Mesodermal cell (in vitro differentiated cells): ENCODE data around the gene ADGRV1.
"Not testable (repeated sequence)": the region's sequence is repeated elsewhere in the genome, so short reads cannot be mapped to it uniquely, and the experiment has no call there.

Source experiments
- H3K27ac ChIP-seq: 2 replicates; pipeline ENCODE4 v1.7.0; 2013; ENCODE audit warnings: mild to moderate bottlenecking, low read depth, low read length, moderate library complexity; ENCODE audit not compliant: severe bottlenecking
- H3K36me3 ChIP-seq: 2 replicates; pipeline ENCODE4 v1.7.1; 2013; ENCODE audit warnings: mild to moderate bottlenecking, low read length, moderate library complexity; ENCODE audit not compliant: control insufficient read depth, insufficient read depth
- H3K4me1 ChIP-seq: one replicate; pipeline ENCODE4 v1.7.1; 2013; ENCODE audit warnings: mild to moderate bottlenecking, low read length; ENCODE audit not compliant: insufficient read depth, control insufficient read depth, poor library complexity, severe bottlenecking
- H3K4me3 ChIP-seq: 2 replicates; pipeline ENCODE4 v1.7.0; 2013; ENCODE audit warnings: low read length, control low read depth, mild to moderate bottlenecking; ENCODE audit not compliant: insufficient read depth, poor library complexity, severe bottlenecking; ENCODE audit errors: extremely low read depth
- H3K9me3 ChIP-seq: 2 replicates; pipeline ENCODE4 v1.7.1; 2013; ENCODE audit warnings: mild to moderate bottlenecking, low read length, moderate library complexity; ENCODE audit not compliant: control insufficient read depth
- WGBS, 2 experiments: methylation state at CpG; one replicate each; pipeline ENCODE4 v1.1.5; 2013; ENCODE audit warnings: missing lambda C conversion rate in 2 of 2; ENCODE audit not compliant: insufficient coverage in 2 of 2; 5-methylcytosine and 5-hydroxymethylcytosine counted together

The ADGRV1 gene

DNA sequence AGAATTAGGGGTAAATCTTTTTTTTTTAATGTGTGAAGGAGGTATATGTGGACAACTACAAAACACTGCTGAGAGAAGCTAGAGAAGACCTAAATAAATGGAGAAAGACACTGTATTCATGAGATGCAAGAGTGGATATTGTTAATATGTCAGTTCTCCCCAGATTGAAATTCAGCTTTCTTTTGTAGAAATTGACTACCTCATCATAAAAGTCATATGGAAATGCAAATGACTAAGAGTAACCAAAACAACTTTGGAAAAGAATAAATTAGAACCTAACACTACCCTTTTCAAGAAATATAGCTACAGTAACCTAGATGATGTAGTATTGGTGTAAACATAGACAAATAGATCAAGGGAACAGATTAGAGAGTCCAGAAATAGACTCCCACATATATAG is 400.7 kb downstream of the ADGRV1 start:
- Histone ChIP-seq H3K27ac (no peak overlapping the region), H3K4me1 (no peaks in the 10 kb centered on the region)

DNA sequence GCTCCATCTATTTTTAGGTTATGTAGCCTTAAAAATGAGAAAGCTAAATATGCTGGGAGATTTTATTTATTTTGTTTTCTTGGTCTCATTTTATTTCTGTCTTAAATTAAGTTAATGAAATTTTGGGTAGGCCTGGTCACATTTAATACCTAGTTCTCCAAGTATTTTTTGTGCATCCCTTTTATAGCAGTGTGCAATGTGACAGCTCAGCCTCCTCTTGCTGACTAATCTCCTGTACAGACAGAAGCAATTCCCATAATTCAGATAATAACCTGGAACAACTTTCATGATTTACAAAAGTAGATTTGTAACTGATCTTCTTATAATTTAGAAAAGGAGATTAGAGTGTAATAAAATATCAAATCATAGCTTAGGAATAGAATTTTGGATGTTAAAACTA is 403.9 kb downstream of the ADGRV1 start:
- Histone ChIP-seq H3K27ac (no peak overlapping the region), H3K9me3 (no peaks in the 10 kb centered on the region), H3K4me1 (no peaks in the 10 kb centered on the region), H3K36me3 (no peaks in the 10 kb centered on the region), H3K4me3 (no peak overlapping the region)

More for the DNA sequence above, 400.7 kb downstream of the ADGRV1 start:
- no peak overlapping the region for H3K4me3 ChIP-seq
- H3K9me3 ChIP-seq, result no peaks in the 10 kb centered on the region
- H3K36me3 ChIP-seq, result no peaks in the 10 kb centered on the region

DNA sequence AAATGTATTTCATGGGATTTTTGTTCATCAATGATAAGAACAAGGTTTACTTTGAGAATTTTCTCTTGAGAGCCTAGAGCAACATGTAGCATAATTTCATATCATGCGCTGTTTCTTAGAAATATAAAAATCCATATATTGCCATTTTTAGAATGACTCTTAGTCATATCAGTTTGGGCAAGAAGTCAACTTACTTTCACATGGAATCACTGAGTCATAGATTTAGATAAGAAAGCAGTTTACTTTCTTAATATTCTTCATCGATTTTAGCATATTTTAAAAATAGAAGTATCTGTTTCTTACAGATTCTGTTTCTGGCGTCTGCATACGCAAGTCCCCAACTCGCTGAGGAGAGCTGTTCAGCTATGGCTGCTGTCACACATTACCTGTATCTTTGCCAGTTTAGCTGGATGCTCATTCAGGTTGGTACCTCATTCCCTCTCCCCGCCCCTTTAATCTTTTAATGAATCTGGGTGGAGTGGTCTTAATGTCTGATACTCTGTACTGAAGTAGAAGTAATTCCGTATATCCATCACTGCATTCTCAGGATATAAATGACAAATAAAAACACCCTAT is 406.6 kb downstream of the ADGRV1 start:
- Histone ChIP-seq H3K27ac (no peak overlapping the region), H3K4me3 (no peak overlapping the region), H3K36me3 (no peaks in the 10 kb centered on the region), H3K9me3 (peaks cover 5% of the 10 kb centered on the region), H3K4me1 (no peaks in the 10 kb centered on the region)
- 100% methylated on average over 3 of the region's 7 CpGs for WGBS, 2 experiments

DNA sequence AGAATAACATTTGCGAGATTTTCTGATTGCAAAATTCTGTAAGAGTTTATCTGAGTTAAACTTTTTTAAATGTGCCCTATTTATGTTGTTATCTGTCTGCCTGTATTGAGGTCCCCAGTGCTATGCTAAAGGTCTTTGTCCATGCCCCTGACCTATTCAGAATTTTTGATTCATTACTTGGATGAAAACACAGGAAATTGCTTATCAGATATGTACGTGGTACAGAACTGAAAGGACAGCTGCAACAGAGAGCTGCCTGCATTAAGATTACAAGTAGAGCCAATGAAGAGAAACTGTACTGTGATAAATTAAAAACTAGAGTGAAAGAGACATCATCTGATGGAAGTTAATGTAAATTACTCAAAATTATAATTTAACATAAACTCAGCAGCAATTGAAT is 408.8 kb downstream of the ADGRV1 start:
- 82 to 86% methylated on average over 1 of the region's 2 CpGs for WGBS, 2 experiments
- Histone ChIP-seq H3K4me1 (no peaks in the 10 kb centered on the region), H3K36me3 (no peaks in the 10 kb centered on the region), H3K4me3 (no peak overlapping the region), H3K9me3 (peaks cover 5% of the 10 kb centered on the region), H3K27ac (no peak overlapping the region)

- Histone ChIP-seq H3K36me3 (no peaks in the 10 kb centered on the region), H3K4me1 (no peaks in the 10 kb centered on the region), H3K27ac (no peak overlapping the region), H3K4me3 (no peak overlapping the region), H3K9me3 (peaks cover 5% of the 10 kb centered on the region)
- WGBS, 2 experiments, result 94 to 96% methylated on average over 3 of the region's 4 CpGs
Measured at GRCh38 chr5:90967851-90968250, 409.3 kb downstream of the ADGRV1 start.

DNA sequence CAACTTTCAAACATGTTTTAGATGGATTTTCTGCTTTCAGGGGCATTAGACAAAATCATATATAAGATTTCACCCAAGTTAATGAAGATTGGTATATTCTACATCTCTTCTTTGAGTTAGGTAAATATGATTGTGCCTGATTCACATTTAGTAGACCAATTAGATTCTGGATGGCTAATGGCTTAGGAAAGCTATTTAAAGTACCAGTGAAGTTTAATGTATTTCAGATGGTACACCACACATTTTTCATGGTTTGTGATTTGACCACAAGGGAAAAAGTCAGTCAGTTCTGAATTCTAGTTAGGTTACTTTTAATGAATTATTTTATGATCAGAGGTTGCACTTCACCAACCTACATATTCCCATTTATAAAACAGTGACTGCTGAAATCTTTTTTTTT is 409.7 kb downstream of the ADGRV1 start:
- Histone ChIP-seq H3K36me3 (no peaks in the 10 kb centered on the region), H3K9me3 (peaks cover 5% of the 10 kb centered on the region), H3K4me1 (no peaks in the 10 kb centered on the region), H3K4me3 (no peak overlapping the region), H3K27ac (no peak overlapping the region)

GRCh38 chr5:90969945-90970344 is 411.3 kb downstream of the ADGRV1 start:
- H3K9me3 ChIP-seq, H3K27ac ChIP-seq, H3K36me3 ChIP-seq, H3K4me3 ChIP-seq, H3K4me1 ChIP-seq: not testable (repeated sequence)
- WGBS, 2 experiments, result 90 to 97% methylated on average over 7 to 11 of the region's 11 CpGs

- H3K27ac ChIP-seq, result no peak overlapping the region
- WGBS, 2 experiments, result 94 to 96% methylated on average over 3 of the region's 5 CpGs
- no peaks in the 10 kb centered on the region for H3K9me3 ChIP-seq
- no peaks in the 10 kb centered on the region for H3K36me3 ChIP-seq
- no peaks in the 10 kb centered on the region for H3K4me1 ChIP-seq
- no peak overlapping the region for H3K4me3 ChIP-seq
Measured at GRCh38 chr5:90981177-90981576, 422.6 kb downstream of the ADGRV1 start.

- Histone ChIP-seq H3K9me3 (no peaks in the 10 kb centered on the region), H3K4me1 (no peaks in the 10 kb centered on the region), H3K4me3 (no peak overlapping the region), H3K27ac (no peak overlapping the region), H3K36me3 (no peaks in the 10 kb centered on the region)
- WGBS, 2 experiments, result 80% methylated on average over 1 of the region's 1 CpG; no CpG with 5 or more reads in 1 of the 2 experiments
Measured at GRCh38 chr5:90981821-90982220, 423.2 kb downstream of the ADGRV1 start.

GRCh38 chr5:90982576-90982975 is 424.0 kb downstream of the ADGRV1 start:
- WGBS, 2 experiments, result 67 to 100% methylated on average over 2 to 3 of the region's 4 CpGs
- H3K9me3 ChIP-seq, result no peaks in the 10 kb centered on the region
- H3K4me3 ChIP-seq, result no peak overlapping the region
- no peaks in the 10 kb centered on the region for H3K36me3 ChIP-seq
- H3K27ac ChIP-seq, result no peak overlapping the region
- no peaks in the 10 kb centered on the region for H3K4me1 ChIP-seq

- H3K27ac ChIP-seq, result no peak overlapping the region
- 11% methylated on average over 1 of the region's 3 CpGs; no CpG with 5 or more reads in 1 of the 2 experiments for WGBS, 2 experiments
- no peaks in the 10 kb centered on the region for H3K4me1 ChIP-seq
Measured at GRCh38 chr5:90983148-90983547, 424.6 kb downstream of the ADGRV1 start.

GRCh38 chr5:90983711-90984124 is 425.1 kb downstream of the ADGRV1 start:
- no peaks in the 10 kb centered on the region for H3K4me1 ChIP-seq
- no peaks in the 10 kb centered on the region for H3K36me3 ChIP-seq
- H3K27ac ChIP-seq, result no peak overlapping the region
- no peaks in the 10 kb centered on the region for H3K9me3 ChIP-seq
- H3K4me3 ChIP-seq, result no peak overlapping the region

More at GRCh38 chr5:90983148-90983547, 424.6 kb downstream of the ADGRV1 start:
- Histone ChIP-seq H3K9me3 (no peaks in the 10 kb centered on the region), H3K4me3 (no peak overlapping the region), H3K36me3 (no peaks in the 10 kb centered on the region)
